NCI-H524 (cell line): Measurements from ENCODE around the gene STARD7.
"Not testable (repeated sequence)": the region's sequence is repeated elsewhere in the genome, so short reads cannot be mapped to it uniquely, and the experiment has no call there.

Experiments
- DNase-seq, 2 experiments: peaks; one replicate each; lab custom pipeline; 2025; lab: John Stamatoyannopoulos, UW

The STARD7 gene

DNA sequence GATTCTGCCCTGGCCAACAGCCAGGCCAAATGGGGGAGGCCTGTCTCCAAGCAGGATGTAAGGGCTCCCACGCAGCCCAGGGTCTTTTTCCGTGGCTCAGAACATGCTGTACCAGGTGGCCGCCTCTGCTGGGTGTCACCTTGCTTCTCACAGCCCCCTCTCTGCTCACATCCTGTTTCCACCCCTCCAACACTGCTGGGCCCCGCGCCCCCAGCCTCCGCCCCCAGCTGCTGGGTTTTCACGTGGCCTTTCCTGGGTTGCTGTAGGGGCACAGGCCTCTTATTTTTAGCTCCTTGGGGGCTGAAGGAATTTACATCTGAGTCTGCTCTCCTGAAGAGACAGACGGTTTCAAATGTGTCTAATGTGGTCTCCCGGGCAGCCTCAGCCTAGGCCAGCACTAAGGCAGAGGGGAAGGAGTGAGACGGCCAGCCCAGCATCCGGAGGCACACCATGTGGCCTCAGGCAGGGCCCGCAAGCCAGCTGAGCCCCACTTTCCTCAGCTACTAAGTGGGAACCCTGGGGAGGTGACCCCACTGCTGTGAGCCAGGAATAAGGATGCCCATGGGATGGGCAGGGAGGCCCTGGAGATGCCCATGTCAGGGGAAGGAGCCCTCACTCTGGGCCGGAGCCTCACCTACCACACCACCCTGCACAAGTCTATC lies 44.7 kb downstream of the STARD7 start:
- no peak for DNase-seq

DNA sequence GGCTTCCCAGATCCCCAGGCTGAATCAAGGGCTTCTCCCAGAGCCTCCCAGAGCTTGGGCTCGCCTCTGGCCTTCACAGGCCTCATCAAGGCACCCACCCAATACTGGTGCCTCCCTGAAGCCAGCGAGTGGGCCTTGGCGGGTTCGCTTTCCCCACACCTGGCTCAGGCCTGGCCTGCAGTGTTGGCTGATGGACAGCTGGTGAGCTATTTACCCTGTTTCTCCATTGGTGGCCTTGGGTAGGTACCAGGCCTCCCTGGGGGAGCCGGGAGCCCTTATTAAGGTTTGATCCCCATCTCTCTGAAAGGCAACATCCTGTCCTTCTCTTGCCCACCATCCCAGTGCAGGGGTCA lies 45.2 kb downstream of the STARD7 start:
- DNase-seq: no peak

DNA sequence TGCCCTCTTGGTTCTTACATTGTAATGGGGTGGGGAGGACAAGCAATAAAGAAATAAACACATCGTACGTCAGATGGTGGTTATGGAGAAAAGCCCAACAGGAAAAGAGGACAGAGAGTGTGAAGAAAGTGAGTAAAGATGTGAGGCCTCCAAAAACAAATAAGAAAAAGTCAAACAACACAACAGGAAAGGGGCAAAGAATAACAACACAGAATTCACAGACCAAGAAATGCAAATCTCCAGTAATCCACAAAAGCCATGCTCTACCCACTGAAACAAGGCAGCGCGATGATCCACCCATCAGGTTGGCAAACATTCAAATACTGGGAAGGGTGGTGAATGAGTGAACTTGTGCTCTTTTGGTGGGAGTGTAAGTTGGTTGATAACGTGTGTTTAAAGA lies 46.7 kb downstream of the STARD7 start:
- DNase-seq: no peak

DNA sequence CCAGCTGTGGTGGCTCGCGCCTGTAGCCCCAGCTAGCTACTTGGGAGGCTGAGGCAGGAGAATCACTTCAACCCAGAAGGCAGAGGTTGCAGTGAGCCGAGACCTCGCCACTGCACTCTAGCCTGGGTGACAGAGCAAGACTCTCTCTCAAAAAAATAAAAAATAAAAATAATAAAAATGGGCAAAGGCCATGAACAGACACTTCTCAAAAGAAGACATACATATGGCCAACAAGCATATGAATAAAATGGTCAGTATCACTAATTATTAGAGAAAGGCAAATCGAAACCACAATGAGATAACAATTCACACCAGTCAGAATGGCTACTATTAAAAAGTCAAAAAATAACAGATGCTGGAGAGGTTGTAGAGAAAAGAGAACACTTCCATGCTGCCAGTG lies 48.3 kb downstream of the STARD7 start:
- DNase-seq: not testable (repeated sequence)

DNA sequence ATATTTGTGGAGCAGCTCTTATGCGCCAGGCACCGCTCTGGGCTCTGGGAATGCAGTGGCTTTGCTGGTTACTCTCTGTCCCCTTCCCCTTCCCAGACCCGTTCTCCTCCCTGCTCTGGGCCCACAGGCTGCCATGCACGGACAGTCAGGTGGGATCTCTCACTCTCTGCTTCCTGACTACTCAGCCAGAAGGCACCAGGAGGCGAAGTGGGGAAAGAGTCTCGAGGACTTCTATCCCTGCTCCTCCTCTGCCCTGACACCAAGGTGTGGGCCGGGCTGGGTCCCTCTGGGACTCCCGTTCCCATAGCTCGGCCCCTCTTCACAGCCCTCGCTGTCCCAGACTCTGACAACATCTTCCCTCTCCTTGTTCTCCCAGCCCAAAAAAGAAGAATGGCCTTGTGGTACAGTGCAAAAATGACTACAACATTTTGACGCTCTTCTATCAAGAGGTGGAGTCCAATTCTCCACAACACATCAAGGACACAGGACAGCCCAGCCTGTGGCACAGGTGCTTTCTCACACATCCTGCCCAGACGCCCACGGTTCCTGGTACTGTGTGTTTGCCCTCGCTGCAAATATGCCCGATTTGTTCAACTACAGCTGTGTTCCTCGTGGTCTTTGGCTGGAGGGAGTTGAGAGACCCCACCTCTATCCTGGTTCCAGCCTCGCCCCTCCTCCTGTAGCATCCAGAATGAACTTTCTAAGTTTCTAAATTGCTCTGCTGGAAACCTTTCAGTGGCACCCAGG lies 49.4 kb downstream of the STARD7 start:
- no peak for DNase-seq

DNA sequence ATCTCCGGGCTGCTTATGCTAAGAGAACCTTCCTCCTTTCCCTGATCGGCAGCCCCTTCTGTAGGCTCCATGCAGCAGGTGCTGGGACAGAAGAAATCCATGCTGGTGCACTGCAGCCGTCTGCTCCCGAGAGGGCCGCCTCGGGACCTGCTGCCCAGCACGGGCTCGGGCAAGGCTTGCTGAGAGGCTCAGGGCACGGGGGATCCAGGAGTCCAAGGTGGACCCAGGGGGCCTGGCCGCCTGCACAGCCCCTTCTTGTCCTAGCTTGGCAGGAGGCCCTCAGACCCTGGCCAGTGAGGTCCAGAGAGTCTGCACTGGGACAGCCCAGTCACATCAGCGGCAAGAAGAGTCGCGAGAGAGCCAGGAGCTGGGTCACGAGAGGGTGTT lies 50.1 kb downstream of the STARD7 start:
- no peak for DNase-seq

DNA sequence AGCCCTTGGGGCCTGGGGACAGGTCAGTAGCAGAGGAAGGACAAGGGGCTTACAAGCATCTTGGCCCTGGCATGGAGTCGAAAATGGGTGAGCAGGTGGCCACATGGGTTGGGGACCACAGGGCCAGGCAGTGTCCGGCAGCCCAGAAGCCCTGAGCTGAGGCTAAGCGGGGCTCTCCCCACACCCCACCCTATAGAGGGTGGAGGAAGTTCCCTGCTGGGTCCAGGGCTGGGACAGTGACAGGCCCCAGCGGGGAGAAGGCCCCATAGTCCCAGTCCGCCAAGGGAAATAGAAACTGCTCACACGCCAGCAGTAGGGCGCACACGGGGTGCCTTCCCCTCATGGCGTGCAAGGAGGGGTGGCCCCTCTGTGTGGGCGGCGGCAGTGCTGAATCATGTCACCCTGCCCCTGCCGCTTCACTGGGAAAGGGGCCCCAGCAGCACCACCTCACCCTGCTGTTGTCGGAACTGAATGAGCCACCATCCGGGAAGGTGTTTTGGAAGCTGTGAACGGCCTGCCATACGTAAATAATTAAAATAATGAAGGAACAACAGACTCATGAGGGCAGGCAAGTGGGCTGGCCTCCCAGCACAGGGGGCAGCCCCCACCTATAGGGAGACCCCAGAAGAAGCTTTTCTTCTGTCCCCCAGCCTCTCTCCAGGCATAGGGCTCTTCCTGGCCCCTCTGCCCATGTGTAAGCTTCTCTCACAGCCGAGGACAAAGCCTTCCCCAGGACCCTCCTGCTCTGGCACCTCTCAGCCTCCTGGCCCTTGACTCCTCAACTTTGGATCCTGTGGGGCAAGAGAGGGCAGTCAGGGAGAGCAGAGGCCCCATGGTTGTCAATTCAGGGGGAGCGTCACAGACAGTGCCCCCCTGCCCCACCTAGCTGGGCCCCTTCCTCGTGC lies 50.7 kb downstream of the STARD7 start:
- no peak for DNase-seq

DNA sequence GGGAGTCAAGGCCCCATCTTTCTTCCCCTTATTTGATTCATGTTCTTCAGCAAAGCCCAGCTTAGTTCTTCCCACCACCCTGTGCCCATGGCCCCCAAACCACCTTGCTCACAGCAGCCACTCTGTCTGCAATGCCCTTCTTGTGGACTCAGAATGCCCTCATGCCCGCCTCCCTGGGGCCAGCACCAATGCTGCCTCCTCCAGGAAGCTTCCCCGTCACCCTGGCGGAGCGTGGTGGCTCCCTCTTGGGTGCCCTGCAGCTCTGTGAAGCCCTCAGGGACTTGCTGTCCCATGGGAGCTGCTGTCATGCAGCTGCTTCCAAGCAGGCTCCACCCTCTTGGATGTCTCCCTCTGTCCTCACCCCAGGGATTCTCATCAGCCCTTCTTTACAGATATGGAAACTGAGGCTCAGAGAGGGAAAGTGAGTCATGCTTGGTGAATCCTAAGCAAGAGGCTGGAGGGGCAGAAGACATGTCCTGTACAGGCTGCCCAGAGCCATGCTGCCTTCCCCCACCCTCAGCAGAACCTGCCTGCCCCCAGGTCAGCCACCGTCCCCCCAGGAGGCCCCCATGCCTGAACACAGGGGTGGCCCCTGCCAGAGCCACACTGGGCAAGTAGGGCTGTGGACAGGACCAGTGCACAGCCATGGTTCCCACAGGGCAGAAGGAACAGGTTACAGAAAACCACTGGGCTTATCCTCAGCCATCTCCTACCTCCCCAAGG lies 51.5 kb downstream of the STARD7 start:
- DNase-seq: no peak

DNA sequence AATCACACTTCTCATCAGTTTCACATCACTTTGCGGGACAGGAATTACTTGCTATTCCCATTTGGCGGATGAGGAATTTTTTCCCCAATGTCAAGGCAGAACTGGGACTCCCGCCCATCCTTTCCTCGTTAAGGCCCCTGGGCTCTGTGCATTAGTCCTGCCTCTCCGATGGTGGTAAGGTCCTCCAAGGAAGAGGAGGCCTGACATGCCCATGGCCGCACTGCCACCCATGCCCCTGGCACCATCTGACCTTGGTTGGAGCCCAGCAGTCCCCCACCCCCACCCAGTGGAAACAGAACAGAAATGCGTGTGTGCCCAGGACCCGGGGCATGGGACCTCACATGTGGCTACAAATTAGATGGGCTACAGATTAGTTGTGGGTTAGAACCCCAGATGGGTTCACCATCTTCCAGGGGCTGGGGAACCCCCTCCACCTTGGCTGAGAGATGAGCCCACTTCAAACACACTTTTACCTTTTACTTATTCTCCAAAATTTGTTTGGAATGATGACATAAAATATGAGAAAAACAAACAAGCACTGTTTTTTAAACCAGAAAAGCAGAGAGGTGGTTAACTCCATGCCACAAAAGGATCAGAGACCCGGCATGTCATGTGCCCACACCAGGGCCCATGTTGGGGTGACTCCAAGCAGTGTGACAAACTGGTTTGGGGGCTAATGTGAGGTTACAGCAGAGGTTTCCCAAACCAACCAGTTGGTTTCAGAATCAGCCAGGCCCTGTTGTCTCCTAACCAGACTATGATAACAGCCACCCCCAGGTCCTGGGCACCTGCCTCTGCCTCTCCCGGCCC lies 52.4 kb downstream of the STARD7 start:
- no peak for DNase-seq

DNA sequence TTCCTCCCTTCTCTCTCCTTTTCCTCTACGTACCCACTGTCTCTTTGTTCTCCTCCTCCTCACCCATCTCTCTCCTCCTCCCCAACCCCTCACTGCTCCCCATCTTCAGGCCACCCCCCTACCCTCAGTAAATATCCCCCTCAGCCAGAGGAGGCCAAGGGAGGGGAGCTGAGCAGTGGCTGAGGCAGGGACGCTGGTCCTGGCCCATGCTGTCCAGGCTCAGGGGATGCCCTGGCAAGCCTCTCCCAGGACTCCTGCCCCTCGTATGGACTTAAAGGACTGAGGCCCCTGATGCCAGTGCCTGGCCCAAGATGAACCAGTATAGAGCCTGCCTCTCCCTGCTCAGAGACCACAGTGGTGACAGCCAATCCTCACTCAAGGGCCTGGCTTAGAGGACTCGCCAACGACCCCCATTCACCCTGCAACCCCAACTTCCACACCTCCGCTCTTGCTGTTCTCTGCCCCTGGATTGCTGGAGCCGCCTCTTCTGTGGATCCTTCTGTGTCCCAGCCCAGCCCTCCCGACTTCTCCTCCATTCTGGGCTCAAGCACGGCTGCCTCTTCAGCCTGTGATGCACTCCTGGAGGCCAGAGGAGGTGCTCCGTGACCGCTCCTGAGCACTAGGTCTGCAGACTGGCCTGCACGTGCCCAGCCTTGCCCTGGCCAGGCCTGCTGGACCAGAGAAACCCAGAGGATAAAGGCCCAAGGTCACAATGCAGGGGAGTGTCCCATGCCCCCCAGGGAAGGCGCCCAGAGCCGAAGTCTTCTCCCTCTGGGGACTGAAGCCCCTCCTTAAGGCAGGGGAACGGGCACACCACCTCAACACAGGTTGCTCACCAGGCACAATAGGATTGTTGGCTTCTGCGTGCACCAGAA lies 53.9 kb downstream of the STARD7 start:
- DNase-seq: no peak

DNA sequence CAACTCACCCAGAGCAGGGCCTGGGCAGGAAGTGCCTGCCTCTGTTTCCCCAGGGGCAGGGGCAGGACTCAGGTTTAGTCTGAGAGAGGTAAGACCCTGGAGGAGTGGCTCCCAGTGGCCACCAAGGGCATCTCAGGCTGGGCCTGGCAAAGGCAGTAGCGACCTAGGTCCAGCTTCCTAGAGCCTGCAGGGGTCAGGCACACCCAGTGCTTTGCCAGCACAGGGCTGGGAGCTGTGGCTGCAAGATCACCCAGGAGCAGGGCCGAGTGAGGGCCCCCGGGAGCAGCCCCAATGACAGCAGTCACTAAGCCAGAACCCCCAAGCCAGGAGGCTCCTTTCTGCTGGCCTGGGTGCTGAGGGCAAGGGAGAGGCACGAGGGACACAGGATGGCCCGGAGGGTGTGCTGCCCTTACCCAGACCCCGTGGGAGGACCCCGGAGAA lies 54.6 kb downstream of the STARD7 start:
- DNase-seq: no peak

DNA sequence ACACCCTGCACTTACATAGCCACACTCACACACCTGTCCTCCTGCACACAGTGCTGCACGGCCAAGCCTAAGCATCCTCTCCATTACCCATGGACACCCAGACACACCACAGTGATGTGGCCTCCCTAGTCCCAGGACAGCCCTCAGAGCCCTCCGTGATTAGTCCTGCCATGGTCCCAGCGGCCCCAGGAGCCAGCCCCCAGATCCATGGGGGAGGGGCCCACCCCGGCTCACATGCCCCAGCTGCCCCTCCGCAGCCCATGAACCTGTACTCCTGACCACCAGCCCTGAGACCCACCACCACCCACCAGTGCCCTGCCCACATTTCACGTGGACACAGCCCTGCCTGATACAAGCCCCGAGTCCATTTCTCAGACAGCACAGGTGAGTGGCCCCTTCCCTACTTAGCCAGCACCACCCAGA lies 55.3 kb downstream of the STARD7 start:
- DNase-seq: no peak

DNA sequence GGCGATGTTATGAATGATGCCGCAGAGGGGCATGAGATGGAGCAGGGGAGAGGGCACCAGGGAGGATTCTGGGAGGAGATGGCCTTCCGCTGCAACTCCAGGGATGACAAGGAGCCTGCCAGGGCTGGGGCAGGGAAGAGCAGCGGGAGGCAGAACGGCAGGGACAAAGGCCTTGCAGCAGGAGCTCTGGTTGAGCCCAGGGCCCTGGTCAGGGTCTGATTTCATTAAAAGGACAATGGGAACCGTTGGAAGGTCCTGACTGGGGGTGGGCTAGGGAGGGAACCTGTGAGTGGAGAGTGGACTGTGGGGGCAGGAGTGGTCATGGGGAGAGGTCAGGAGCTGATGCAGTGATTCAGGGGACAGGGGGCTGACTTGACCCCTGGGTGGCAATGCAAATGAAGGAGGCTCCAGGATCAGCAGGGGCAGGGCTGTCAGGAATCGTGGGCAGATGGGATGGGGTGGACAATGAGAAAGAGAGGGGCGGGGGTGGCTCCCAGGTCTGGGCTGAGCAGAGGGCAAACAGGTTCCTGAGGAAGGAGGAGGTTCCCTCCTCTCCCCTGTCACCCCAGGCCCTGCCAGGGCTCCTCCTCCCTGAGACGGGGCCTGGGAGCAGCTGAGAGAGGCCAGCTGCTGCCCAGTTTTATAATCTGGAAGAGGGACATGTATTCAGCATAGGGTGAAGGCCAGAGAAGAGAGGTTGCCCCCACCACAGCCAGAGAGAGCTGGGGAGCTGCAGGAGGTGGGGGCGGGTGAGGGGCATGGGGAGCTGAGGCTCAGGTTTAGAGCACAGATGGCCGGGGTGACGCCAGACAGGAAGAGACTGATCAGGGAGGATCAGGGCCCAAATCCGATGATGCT lies 56.1 kb downstream of the STARD7 start:
- DNase-seq: peak; percentile 71 to 86

DNA sequence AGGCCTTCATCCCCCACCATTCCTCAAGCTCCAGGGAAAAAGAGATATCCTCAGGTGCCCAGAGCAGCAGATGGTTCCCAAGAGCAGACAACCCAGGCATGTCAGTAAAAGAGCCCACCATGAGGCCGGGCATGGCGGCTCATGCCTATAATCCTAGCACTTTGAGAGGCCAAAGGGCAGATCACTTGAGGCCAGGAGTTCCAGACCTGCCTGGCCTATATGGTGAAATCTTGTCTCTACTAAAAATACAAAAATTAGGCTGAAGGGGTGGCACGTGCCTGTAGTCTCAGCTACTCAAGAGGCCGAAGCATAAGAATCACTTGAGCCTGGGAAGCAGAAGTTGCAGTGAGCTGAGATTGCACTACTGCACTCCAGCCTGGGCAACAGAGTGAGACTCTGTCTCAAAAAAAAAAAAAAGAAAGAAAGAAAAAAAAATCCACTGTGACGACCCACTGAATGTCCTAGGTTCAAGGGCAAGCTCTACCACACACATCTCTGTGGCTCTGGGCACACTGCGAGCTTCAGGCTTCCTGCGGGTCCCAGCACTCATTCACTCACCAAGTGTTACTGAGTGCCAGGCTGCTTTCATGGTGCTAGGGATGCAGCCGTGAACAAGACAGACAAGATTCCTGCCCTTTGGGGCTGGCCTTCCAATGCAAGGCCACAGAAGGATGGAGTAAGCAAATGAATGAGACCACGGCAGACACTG lies 56.9 kb downstream of the STARD7 start:
- peak; percentile 36 to 40 for DNase-seq

DNA sequence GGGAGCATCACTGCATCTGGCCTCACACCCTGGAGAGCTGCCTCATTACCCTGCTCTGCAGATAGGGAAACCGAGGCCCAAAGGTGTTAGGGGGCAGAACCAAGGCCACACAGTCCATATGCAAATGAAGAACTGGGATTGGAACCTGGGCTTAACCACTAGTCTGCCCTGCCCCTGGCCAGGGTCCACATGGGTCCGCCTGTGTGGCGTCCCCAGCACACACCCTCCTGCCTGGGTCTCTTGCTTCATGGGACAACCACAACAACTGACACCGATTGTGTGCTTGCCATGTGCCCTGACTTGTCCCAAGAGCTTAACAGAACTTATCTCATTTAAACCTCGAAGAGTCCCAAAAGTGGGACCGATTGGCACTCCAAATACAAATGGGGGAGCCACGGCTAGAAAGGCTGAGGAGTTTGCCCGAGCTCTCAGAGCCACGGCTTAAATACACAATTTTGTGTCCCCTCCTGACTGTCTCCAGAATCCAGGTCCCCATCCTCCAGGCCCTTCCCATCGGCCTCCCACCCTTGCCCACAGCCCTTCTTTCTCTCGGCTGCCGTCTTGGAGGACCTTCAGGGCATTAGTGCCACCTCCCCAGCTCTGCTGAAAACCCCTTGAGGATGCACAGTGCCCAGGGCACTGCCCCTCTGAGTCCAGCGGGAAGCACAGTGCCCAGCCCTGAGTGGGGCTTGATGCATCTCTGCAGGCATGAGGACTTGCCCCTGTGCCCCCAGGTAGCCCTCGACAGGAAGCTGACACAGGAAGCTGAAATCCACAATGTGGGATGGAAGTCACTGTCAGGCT lies 57.6 kb downstream of the STARD7 start:
- DNase-seq: no peak

DNA sequence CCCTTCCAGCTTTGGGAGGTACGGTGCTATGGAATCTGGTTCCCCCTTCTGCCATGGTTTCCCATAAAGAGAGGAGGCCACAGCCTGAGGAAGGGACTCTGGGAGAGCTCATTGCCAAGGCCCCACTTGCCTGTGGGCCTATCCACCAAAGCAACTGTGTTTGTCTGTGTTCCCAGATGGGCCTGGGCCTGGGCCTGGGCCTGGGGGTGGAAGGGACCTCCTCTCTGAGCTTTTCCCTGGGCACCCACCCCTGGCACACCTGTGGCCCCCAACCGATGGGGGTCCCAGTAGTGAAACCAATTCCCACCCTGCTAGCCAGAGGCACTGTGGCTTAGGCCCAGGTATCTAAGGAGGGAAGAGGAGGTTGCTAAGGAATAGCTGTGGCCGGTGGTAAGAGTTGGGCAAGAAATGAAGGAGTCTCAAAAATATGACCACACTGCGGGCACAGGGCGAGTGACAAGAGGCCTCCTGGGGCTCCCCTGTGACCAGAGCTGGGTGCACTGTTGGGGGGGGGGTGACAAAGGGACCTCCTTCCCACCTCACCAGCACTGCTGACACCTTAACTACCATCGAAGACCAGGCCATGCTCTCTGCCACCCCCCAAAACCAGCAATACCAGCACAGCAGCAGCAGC lies 58.5 kb downstream of the STARD7 start:
- no peak for DNase-seq
